ENCODE results near the gene C1QL1. TPM values are rescaled to one million over a fixed set of nuclear protein-coding genes. Genes with fewer than 3 reads are reported as not detected.

Gene C1QL1
- total and polyA plus RNA-seq, 3 donors from 2014 or later: 0.74 to 1.7 (median 1.3) TPM

DNA sequence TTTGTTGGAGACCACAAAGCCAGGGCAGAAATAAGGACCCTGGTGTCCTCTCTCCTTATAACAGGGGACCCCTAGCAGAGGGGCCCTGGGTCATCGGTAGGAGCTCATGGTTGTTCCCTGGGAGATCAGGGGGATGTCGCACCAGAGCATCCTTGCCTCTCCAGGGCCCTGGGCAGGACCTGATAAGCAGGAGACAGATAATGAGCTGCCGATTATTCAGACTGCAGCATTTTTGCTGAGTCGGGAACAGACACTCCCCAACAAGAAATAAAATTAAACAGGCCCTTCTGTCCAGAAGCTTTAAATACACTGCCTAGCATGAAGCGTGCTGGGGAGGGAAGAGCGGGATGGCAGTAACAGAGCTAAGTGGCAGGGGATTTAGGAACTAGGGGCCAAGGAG is 37.4 kb downstream of the C1QL1 start:
- WGBS, 2 donors: 69 to 83% methylated on average over 6 of the region's 6 CpGs
- no peaks in the 10 kb centered on the region for H3K9me3 ChIP-seq
- intact Hi-C loops (cut with DNase I; ENCODE audit: low total_unique reads): no loop called here
- no peaks in the 10 kb centered on the region for H3K27me3 ChIP-seq
- no peaks in the 10 kb centered on the region for H3K4me1 ChIP-seq
- no peak overlapping the region for H3K4me3 ChIP-seq
- no peak overlapping the region for H3K27ac ChIP-seq
- H3K36me3 ChIP-seq (ENCODE audit: low read depth, missing control alignments): no peaks in the 10 kb centered on the region
- DNase-seq: no peak
- no peak for TF ChIP-seq POLR2A (IDR thresholded peaks at IDR 0.05)

- Histone ChIP-seq H3K4me1 (no peaks in the 10 kb centered on the region), H3K27me3 (no peaks in the 10 kb centered on the region), H3K9me3 (no peaks in the 10 kb centered on the region), H3K36me3 (ENCODE audit: low read depth, missing control alignments) (no peaks in the 10 kb centered on the region), H3K4me3 (no peak overlapping the region), H3K27ac (no peak overlapping the region)
- intact Hi-C loops (cut with DNase I; ENCODE audit: low total_unique reads): no loop called here
- 80 to 88% methylated on average over 7 of the region's 7 CpGs for WGBS, 2 donors
- DNase-seq: no peak
- TF ChIP-seq CTCF (IDR thresholded peaks at IDR 0.05) (no peak), POLR2A (IDR thresholded peaks at IDR 0.05) (no peak)
These were observed 39.0 kb downstream of the C1QL1 start for GRCh38 chr17:44928950-44929720.

DNA sequence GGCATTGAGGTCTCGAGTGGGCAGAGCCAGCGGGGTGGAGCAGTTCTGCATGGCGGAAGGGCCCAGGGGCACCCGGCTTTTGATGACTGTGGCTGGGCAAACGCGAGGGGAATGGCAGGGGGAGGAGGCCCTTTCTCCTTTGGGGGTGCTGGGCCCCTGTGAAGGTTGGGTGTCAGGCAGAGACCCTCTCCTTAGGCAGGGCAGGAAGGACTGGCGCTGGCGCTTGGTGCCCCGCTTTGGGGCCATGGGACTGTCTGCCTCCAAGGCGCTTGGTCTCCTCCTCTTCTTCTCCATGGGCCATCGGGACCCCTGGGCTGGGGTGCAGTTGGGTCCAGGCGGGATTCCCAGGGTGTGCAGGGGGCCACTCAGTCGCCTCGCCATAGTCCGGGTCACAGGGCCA is 40.0 kb downstream of the C1QL1 start:
- Histone ChIP-seq H3K27me3 (no peaks in the 10 kb centered on the region), H3K9me3 (no peaks in the 10 kb centered on the region), H3K4me3 (no peak overlapping the region), H3K36me3 (ENCODE audit: low read depth, missing control alignments) (no peaks in the 10 kb centered on the region), H3K27ac (no peak overlapping the region), H3K4me1 (no peaks in the 10 kb centered on the region)
- WGBS, 2 donors: 96 to 100% methylated on average over 10 to 15 of the region's 15 CpGs
- intact Hi-C loops (cut with DNase I; ENCODE audit: low total_unique reads): no loop called here
- DNase-seq: no peak
- TF ChIP-seq POLR2A (IDR thresholded peaks at IDR 0.05): no peak
- TF ChIP-seq CTCF (IDR thresholded peaks at IDR 0.05): no peak

- no peaks in the 10 kb centered on the region for H3K9me3 ChIP-seq
- WGBS, 2 donors: 91 to 100% methylated on average over 2 to 3 of the region's 3 CpGs
- H3K4me1 ChIP-seq: no peaks in the 10 kb centered on the region
- H3K4me3 ChIP-seq: no peak overlapping the region
- intact Hi-C loops (cut with DNase I; ENCODE audit: low total_unique reads): no loop called here
- DNase-seq: no peak
- TF ChIP-seq POLR2A (IDR thresholded peaks at IDR 0.05): no peak
- no peak for TF ChIP-seq CTCF (IDR thresholded peaks at IDR 0.05)
- no peaks in the 10 kb centered on the region for H3K27me3 ChIP-seq
- no peaks in the 10 kb centered on the region for H3K36me3 ChIP-seq (ENCODE audit: low read depth, missing control alignments)
- no peak overlapping the region for H3K27ac ChIP-seq
These were observed 40.4 kb downstream of the C1QL1 start for GRCh38 chr17:44927696-44928095.

DNA sequence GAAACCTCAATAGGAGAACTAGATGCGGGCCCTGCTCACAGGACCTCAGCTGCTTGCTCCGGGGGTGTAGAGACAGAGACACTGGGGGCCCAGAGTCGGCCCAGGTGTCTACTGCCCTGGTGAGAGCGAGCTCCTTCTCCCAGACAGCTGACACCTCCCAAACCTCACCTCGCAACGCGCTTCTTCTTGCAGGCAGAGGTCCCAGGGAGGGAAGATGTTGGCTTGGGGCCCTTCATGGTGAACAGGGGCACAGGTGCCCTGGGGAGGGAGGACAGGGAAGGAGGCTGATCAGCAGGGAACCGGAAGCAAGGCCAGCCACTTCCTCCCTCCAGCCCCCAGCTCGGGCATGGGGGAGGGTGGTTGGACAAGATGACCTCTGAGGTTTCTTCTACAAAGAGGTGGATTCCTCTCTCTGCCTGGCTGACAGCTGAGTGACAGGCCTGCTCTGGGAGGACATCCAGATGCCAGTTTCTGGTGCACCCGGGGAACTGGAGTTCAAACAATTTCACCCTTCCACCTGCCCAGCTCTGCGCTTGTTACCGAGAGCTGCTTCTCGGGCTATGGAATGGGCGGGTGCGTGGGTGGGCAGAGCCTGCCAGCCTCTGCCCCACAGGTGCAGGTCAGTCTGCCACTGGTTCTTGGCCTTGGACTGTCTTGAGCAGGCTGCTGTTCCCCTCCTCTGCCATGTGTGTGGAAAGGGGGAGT is 41.1 kb downstream of the C1QL1 start:
- H3K27ac ChIP-seq: no peak overlapping the region
- intact Hi-C loops (cut with DNase I; ENCODE audit: low total_unique reads): no loop called here
- DNase-seq: no peak
- no peaks in the 10 kb centered on the region for H3K27me3 ChIP-seq
- TF ChIP-seq CTCF (IDR thresholded peaks at IDR 0.05): no peak
- no peak for TF ChIP-seq POLR2A (IDR thresholded peaks at IDR 0.05)
- H3K4me1 ChIP-seq: no peaks in the 10 kb centered on the region
- H3K4me3 ChIP-seq: no peak overlapping the region
- no peaks in the 10 kb centered on the region for H3K9me3 ChIP-seq
- H3K36me3 ChIP-seq (ENCODE audit: low read depth, missing control alignments): no peaks in the 10 kb centered on the region
- 77 to 89% methylated on average over 5 to 15 of the region's 15 CpGs for WGBS, 2 donors

All from testis (tissue), 3 donors.